Fibroblast of the conjunctiva (primary cell): ENCODE measurements around the gene ETS1.
A peak's percentile ranks its signal among the peaks of the same experiment; 100 is the strongest.

ENCODE experiments used
- DNase-seq: peaks from one replicate; pipeline ENCODE4 v3.0.0-alpha.2; 2010; ENCODE audit warnings: low read depth

The ETS1 gene

DNA sequence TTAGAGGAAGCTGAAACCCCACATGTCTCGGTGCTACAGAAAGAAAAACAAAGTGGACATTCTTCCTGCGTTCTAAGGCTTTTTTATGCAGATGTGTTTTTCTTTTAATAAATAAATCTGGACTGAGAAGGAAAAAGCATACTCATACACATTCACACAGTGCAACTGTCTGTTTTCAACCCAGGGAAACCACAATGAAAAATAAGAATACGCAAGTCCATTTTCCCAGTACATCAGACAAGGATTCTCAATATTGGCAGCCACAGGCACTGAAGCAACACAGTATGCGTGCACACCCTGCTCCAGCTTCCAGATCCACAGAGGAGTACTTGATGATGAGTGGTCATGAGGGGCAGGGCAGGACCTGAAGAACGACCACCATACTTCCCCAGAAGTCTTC lies 86.9 kb downstream of the ETS1 start:
- DNase-seq = no peak

DNA sequence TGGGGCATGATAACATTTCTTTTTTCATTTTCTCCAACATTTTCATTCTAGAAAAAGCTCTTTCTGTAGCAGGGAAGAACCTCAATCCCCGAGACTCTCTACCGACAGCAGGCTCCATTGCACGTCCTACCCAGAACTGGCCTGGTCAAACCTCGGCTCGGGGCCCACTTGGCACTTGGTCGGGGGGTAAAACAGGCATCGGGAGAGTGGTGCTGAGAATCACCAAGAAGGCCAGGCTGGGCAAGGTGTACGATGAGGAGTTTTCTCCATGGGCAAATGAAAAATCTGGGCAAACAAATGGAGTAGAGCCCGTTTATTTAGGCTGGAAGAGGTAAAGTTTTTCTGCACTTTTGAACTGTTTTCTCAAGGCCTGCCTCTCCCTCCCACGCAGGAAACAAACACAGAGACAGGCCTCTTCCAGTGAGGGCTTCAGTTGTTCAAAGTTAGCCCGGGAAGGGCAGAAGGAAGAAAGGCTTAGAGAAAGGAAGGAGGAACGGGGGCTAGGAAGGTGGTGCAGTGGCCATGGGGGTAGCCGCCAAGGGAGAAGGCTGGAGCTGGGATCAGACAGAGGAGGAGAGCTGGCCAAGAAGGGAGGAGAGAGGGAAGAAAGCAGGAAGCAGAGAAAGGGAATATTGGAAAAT lies 87.6 kb downstream of the ETS1 start:
- DNase-seq = no peak

DNA sequence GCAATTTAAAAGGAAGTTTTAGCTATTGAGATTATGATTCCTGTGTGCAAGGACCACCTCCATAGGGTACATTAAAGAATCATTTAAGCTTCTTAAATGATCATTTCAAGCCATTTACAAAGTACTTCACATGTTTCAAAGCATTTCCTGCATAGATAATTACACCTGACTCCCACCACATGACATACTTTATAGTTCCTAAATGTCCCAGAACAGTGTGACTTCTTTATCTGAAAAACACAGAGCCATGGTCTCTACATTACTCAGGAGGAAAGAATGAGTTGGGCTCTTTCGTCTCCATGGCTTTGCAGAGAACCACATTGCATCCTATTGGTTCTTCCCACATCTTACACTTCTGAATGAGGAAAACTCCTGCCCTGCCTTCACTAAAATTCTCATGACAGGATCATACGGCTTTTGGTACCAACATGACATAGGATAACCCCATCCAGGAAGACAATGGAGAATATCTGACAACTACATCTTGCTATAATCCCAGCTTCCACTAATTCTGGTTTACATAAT lies 88.6 kb downstream of the ETS1 start:
- no peak for DNase-seq

DNA sequence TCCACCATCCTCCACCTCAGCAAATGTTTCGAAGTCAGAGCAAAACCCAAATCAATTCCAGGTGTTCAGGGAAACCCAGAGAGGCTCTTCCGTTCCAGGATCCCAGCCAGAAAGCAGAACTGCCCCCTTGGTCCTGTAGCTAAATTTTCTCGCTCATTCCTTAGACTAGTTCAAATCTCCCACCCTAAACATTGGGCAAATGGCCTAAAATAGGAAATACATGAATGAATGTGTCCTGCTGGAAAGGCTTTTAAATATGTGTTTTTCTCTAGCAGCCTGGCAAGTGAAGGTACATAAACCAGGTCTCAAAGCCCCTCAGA lies 89.6 kb downstream of the ETS1 start:
- DNase-seq = no peak

DNA sequence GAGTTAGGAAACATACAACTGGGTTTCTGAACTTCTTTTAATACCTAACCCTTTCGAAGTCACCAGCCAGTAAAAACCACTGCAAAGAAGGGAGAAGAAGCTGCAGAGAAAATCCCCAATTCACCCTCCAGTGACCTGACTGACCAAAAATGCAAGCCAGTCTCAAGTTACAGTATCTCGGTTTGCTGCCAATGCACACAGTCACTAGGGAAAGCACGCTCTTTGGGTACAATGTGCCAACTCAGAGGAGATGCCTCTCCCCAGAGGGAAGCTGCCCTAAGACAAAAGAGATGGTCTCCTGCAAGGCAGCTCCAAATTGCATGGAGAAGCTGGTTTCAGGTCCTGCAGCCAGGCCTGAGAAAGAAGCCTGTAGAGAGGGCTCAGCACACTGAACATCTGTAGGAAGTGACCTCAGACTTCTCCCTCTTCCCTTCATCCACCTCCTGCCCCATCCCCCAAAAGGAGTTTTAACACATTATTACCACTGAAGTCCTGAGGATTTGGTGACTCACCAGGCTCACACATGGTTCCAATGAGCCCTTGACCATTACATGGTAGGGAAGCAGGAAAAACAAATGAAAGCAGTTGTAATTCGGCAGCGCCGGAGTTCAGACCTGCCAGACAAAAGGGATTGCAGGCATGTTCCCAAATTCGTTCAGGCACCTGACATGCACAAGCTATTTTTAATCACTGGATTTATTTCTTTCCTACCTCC lies 90.1 kb downstream of the ETS1 start:
- peak; percentile 98 for DNase-seq

DNA sequence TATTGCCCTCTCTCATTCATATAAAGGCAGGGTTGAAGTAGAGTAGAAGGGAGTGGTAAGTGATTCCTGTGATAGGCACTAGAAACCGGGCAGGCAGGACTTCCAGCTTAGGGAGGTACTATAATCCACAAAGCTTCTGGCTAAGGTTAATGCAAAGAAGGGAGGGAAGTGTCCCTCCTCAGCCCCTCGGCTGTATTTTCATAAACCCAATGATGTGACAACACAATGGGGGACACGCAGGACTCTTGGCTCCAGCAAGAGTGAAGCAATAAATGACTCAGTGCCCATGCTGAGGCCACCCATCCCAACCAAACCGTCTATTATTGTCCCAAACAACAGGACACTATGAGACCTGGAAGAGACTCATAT lies 90.7 kb downstream of the ETS1 start:
- no peak for DNase-seq

DNA sequence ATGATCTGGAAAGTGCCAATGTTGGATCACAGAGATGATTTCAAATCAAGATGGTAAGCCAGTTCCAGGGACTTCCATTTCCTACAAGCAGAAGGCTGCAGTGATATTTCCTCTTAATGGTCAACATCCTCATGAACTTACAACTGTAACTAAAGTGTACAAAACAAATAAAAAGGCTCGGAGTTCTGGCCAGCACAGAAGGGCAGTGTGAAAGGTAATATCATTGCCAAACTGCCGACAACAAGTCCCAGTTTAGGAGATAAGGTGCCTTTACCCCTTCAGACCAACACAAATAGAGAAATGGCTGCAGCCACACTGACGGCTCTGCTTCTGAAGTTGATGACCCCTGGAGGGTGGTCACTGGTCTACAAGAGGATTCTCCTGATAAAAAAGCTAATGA lies 91.1 kb downstream of the ETS1 start:
- no peak for DNase-seq

DNA sequence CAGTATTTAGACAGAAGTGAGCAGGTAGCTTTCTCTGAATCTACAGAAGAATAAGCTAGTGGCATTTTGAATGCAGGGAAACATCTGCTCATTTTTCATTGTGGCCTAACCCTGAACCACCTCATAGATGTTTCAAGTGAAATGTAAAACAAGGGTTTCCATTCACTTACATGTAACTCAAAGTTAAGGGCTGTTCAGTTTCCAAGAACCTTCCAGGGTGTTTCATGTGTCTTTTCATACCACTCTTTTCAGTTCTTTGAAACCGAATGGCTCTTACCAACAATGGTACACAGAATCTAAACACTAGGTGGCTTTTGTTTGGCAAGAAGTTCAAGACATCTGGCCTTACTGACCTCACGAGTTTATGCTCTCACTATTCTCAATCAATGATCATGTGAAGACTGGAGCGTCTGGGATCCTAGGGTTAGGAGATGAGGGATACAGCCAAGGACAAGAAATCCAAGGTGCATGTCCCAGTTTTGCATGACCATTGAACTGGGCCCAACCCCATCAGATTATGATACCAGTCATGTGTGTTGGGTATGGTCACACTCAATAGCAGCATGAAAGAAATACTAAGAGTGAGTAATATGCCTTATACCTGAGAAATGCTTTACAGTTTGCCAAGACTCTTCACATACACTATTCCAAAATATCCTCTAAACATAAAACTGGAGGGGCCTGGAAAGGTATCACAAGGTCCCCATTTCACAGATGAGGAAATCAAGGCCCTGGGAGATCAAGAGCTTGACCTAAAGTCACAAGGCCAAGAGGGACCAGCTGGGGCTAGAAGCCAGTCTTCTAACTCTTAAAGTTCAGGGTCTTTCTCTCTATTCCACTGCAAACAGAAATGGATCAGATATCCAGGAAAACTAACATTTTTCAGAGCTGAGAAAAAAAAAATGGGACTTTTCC lies 92.7 kb downstream of the ETS1 start:
- DNase-seq = no peak

DNA sequence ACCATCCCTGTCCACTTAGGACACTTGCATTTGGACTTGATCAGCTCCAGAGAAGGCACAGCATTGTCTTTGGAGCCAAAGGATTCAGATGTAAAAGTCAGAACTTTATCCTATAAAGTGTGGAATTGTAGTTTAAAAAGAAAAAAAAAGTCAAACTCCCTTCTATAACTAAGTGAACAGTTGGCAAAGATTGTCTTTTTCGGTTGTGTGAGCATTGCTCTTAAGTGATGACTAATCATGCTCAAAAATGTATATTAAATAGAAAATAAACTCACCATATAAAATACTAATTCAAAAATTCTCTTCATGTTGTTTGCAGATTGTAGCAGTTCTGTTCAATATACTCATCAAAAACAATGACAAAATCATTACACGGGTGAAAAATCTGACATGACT lies 93.8 kb downstream of the ETS1 start:
- no peak for DNase-seq

DNA sequence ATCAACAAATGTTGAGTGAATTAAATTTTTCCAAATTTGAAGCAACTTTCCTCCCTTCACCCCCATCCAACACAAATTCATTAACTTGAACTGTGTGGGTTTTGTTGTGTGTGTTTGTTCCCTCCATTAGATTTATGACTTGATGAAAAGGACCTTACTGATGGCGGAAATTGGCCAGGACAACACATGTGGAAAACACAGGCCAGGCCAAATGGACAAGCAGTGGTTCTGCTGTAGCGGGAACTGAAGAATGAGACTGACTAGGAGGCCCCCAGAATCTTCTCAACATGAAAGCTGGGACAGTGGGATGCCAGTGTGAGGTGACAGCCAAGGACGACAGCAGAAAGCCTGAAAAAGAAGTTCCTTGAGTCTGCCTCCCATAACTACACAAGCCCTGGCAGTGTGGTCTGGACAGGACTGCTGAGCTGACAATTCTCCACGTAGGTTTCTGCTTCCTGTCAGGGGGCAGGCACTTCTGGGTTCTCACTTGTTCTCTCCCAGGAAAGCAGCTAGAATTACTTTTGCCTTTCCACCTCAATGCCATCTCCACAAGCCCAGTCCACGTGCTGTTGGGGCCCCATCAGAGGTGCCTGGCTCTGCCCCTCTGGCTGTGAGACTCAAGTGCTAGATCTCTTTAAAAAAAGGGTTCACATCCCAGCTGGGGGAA lies 94.3 kb downstream of the ETS1 start:
- no peak for DNase-seq

DNA sequence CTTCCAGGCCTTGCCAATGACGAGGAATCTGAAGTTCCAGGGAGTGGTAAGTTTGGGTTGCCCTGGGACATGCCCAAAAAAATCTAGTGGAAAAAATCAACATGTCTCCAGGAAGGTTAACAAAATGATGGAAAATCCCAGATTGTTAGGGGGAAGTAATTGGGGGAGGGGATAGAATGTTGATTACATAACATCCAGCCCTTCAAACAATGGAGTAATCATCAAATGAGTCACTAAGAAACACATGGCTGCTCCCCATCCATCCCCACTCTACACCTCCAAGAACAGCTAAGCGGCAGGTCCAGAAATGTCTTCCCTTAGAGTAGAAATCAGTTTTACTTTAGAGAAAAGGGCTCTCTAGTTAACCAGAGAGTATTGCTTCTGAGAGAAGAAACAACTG lies 94.9 kb downstream of the ETS1 start:
- DNase-seq = no peak

DNA sequence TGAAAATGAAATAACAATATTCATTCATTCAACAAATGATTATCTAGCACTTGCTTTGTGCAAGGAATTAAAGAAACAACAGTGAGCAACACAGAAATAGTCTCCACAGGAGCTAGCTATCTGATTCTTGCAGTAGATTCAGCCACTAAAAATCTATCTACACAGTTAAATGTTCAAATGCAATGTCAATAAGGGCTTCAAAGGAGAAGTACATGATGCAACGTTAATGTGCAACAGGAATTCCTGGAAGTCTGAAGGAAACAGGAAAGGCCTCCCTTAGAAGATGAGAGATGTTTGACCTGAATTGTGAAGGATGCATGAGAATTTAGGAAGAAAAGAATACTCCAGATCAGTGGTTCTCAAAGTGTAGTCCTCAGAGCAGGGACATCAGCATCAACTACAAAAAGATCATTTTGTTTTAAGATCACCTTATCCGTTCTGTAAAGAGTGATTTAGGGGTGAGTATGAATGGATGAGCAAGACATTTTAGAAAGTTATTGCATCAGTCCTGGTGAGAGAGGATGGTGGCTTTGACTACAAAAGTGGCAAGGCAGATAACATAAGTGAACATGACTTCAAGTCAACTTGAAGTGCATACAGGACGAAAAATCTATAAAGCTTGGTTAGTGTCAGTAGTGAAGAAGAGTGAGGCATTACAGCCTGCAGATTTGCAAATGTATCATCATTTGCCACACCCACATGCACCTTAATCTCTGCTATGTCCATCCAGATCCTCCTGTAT lies 96.0 kb downstream of the ETS1 start:
- DNase-seq = no peak

DNA sequence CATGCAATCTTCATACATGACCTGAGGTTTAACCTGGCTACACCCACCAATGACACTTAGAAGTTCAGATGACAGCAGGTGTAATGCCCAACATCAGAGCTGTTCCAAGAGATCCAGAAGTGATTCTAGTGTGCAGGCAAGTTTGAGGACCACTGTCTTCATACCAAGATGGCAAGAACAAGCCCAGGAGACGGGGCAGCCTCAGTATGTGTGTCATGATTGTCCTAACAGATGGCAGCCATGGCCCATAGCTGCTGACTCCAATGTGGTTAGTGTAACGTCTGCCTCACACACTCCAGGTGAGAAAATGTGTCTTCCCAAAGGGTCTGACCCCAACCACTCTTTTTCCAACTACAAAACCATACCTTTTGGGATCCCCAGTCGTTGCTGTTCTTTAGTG lies 97.3 kb downstream of the ETS1 start:
- no peak for DNase-seq

DNA sequence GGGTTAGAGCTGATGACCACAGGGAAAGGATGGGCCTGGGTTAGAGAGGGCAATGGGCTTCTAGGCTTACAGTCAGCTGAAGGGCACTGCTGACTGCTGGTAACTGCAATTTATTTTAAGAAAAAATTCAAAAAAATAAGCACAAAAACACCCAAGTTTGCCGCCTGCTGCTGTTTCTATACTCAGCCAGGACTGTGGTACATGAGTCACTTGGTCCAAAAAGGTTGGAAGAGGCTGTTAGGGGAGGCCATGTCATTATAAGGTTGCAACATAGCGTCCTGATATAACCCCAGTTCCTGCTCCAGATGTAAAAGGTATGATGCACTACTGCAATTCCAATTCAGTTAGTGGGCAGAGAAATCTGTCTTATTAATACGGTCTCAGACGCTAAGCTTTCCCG lies 98.9 kb downstream of the ETS1 start:
- DNase-seq = peak; percentile 74

DNA sequence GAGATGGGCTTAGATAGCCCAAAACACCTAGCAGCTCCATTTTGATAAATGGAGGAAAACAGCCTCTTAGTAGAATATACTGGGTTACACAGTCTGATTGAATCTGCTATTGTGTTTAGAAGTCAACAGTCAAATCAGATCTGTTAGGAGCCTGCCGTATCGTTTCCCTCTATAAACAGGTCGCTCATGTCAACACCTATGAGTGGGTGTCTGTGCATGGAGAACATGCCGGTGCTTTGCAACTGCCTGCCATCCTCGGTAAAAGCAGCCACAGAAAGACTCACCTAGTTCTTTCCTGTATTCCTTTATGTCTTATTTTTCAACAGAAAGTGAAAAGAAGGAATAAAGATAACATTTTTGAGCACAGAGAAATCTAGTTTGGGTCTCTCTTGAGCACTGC lies 99.4 kb downstream of the ETS1 start:
- DNase-seq = no peak

DNA sequence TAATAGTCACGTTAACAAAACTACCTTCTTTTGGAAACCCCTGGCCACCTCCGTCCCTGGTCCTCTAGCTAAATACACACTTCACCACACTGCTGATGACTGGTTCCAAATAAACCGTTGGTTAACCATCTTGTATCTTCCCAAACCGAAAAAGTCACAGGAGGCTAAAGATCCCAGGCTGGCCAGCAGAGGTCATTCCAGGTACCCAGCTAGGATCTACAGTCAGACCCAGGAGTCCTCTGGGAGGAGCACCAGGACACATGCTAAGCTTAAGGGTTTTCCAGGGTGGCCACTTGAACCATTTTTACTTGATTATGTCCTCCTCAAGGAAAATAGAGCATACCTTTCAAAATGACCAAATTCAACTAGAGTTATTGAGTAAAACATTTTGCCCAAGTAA lies 103.2 kb downstream of the ETS1 start:
- DNase-seq = no peak

DNA sequence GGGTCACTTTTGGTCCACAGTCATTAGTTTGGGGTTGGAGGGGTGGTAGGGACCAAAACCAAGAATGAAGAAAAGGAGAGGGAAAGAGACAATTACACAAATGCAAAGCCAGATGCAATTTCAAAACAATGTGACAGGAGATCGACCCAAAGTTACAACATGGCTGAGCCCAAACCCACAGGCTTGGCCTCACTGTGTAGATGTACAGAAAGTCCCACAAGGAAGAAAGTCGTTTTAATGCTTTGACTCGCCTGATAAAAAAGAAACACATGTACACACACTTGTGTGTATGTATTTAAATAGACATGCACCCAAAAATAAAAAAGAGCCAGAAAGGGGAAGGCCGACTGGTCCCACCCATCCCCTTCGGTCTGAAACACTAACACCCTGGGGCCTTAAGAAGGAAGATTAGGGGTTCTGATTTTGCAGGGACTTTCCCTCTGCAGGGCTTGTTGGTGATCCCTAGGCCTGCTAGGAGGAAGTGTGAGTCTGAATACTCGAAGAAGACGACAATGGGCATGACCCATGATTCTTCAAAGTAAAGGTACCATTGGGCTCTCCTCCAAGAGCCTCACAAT lies 104.1 kb downstream of the ETS1 start:
- DNase-seq = no peak

DNA sequence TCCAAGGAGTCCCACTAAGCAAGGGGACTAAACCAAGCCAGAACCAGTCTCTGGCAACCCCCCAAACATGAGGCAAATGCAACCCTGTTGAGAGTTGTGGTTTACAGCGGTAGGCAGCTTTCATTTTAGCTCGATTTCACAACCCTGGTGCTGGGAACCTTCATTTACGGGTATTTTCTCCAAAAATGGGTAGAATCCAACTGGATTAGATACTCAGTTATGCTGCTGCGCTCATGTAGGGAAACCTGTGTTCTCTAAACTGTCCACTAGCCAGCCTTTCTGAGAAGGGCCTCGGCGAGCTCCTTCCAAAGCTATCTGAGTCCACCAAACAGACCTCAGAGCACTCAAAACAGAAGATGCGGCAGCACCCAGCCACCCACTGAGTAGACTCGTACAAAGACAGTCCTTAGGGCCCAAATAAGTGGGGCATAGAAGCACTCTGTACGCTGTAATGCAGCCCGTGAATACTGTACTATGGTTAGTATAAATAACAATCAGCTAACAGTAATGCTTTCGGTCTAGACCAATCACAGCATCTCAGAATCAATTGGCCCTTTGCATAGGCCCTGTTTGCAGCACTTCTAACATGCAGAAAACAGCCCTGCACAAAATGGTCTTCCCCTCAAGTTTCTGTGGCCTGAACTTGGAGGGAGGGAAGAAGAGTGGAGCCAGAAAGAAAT lies 104.7 kb downstream of the ETS1 start:
- peak; percentile 67 for DNase-seq

DNA sequence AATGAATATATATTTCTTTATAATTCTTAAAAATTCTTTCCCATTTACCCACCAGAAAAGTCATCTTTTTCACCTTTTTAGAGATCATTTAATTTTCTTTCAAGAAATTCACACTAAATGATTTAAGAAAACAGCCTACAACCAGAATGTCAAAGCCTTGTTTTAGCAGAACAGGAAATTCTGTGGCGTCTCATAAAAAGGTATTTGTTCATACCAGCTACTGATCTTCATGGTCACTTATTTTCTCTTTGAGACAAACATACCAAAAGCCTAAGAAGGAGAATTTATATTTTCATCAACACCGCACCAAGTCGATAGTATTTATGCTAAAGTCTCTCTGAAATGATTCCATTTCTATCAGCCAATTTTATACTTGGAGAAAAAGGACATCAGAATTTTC lies 105.3 kb downstream of the ETS1 start:
- no peak for DNase-seq

DNA sequence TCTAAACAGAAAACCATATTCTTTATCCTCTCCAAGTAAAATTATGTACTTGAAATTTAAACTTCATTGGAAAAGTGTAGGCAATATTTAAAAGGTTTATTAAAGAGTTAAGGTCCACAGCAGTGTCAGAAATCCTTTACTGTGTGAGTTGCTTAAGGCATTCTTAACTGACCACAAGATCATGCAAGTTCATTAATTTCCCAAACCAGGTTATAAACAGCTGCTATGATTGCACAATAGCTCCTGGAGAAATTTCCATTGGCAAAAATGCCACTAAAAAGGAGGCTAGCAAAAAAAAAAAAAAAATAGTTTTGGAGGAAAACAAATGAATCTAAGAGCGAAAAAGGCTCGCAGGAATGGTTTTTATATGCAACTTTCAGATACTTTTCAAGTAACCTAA lies 106.2 kb downstream of the ETS1 start:
- peak; percentile 74 for DNase-seq

DNA sequence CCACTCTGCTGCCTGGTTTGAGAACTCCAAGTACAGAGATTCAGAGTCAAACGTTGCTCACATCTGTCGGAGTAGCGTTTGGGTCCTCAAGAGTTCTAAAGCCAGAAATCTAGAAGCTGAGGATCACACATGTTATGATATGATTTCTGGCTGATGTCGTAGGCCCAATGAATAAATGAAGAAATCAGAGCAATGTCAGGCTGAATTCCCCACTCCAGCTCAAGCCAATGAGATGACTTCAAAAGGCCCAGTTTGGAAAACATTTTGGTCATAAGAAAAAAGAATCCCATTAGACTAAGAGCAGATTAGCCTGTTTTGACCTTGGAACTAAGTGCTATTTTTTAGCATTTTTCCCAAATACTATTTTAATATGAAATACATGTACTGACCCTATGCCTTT lies 106.7 kb downstream of the ETS1 start:
- DNase-seq = no peak
